WTC11 (cell line): ENCODE results near the gene GSK3B. TPM values are rescaled to one million over a fixed set of nuclear protein-coding genes. Genes with fewer than 3 reads are reported as not detected.

Experiments used
- ATAC-seq: fragments of 200-7000 bp; cut with Tn5 transposase; 2 replicates; pipeline ENCODE4 v1.10.0; 2021; ENCODE audit warnings: mild to moderate bottlenecking, moderate library complexity
- CTCF ChIA-PET: fragments of 300-600 bp; sonication (Branson Sonifier 250); formaldehyde crosslinking; loops from one replicate; lab custom pipeline; 2021; ENCODE audit warnings: antibody characterized with exemption; lab: Charles Lee
- POLR2A ChIA-PET: fragments of 350-600 bp; sonication (Branson Sonifier 250); formaldehyde crosslinking; loops from one replicate; lab custom pipeline; 2021; ENCODE audit warnings: antibody characterized with exemption; lab: Charles Lee
- DNase-seq: peaks from one replicate; pipeline ENCODE4 v3.0.0; 2021; ENCODE audit warnings: low spot score
- H3K27ac Mint-ChIP-seq: 2 replicates; pipeline ENCODE4 v1.8.0; 2021; ENCODE audit warnings: mixed read lengths
- H3K27me3 Mint-ChIP-seq: 2 replicates; pipeline ENCODE4 v1.8.0; 2021; ENCODE audit warnings: low read depth, mild to moderate bottlenecking, moderate library complexity, mixed read lengths
- H3K36me3 Mint-ChIP-seq: 2 replicates; pipeline ENCODE4 v1.8.0; 2021; ENCODE audit warnings: mixed read lengths
- H3K4me1 Mint-ChIP-seq: 2 replicates; pipeline ENCODE4 v1.8.0; 2022; ENCODE audit warnings: mixed read lengths
- H3K4me3 Mint-ChIP-seq: 2 replicates; pipeline ENCODE4 v1.8.0; 2021; ENCODE audit warnings: mild to moderate bottlenecking, moderate library complexity, mixed read lengths
- H3K9me3 Mint-ChIP-seq: 2 replicates; pipeline ENCODE4 v1.8.0; 2021; ENCODE audit warnings: mixed read lengths
- ATF1 ChIP-seq: sonication (generic); formaldehyde crosslinking; IDR thresholded peaks from 2 replicates; pipeline ENCODE4 v1.8.1; 2023; ENCODE audit warnings: mild to moderate bottlenecking, moderate library complexity, missing genetic modification reagents
- ATF2 ChIP-seq: sonication (generic); formaldehyde crosslinking; IDR thresholded peaks from 2 replicates; pipeline ENCODE4 v1.8.1; 2022; ENCODE audit warnings: low read depth, missing genetic modification reagents, borderline replicate concordance
- CTCF ChIP-seq: fragments of 200-600 bp; IDR thresholded peaks from 2 replicates; pipeline ENCODE4 v1.8.0; 2022; ENCODE audit warnings: antibody characterized with exemption
- ELF4 ChIP-seq: sonication (generic); formaldehyde crosslinking; IDR thresholded peaks from 2 replicates; pipeline ENCODE4 v1.8.1; 2022; ENCODE audit warnings: low read depth, mild to moderate bottlenecking, moderate library complexity, missing genetic modification reagents
- ESRRA ChIP-seq: sonication (generic); formaldehyde crosslinking; IDR thresholded peaks from 2 replicates; pipeline ENCODE4 v1.8.1; 2022; ENCODE audit warnings: mild to moderate bottlenecking, missing genetic modification reagents, borderline replicate concordance
- ETV6 ChIP-seq: sonication (generic); formaldehyde crosslinking; IDR thresholded peaks from 2 replicates; pipeline ENCODE4 v1.8.1; 2022; ENCODE audit warnings: mild to moderate bottlenecking, missing genetic modification reagents
- MYBL2 ChIP-seq: sonication (generic); formaldehyde crosslinking; IDR thresholded peaks from 2 replicates; pipeline ENCODE4 v1.8.1; 2023; ENCODE audit warnings: mild to moderate bottlenecking, moderate library complexity, missing genetic modification reagents
- PRRX2 ChIP-seq: fragments of 250-450 bp; sonication (Bioruptor Pico); IDR thresholded peaks from 2 replicates; pipeline ENCODE4 v1.8.0; 2021; ENCODE audit warnings: mild to moderate bottlenecking
- SMAD4 ChIP-seq: sonication (generic); formaldehyde crosslinking; IDR thresholded peaks from 2 replicates; pipeline ENCODE4 v1.8.0; 2022; ENCODE audit warnings: mild to moderate bottlenecking, missing genetic modification reagents
- SP1 ChIP-seq: sonication (generic); formaldehyde crosslinking; conservative IDR thresholded peaks from 2 replicates; pipeline ENCODE4 v1.8.1; 2022; ENCODE audit warnings: missing genetic modification reagents
- ZBTB43 ChIP-seq: sonication (generic); formaldehyde crosslinking; IDR thresholded peaks from 2 replicates; pipeline ENCODE4 v1.8.1; 2023; ENCODE audit warnings: mild to moderate bottlenecking, missing genetic modification reagents
- ZNF219 ChIP-seq: sonication (generic); formaldehyde crosslinking; IDR thresholded peaks from 2 replicates; pipeline ENCODE4 v1.8.0; 2023; ENCODE audit warnings: missing genetic modification reagents, mild to moderate bottlenecking, borderline replicate concordance
- ZNF263 ChIP-seq: sonication (generic); formaldehyde crosslinking; IDR thresholded peaks from 2 replicates; pipeline ENCODE4 v1.8.1; 2022; ENCODE audit warnings: low read depth, mild to moderate bottlenecking, moderate library complexity, missing genetic modification reagents
- ZNF532 ChIP-seq: fragments of 250-450 bp; sonication (Bioruptor Pico); IDR thresholded peaks from 2 replicates; pipeline ENCODE4 v1.9.0; 2021; ENCODE audit warnings: mild to moderate bottlenecking, borderline replicate concordance
- ZNF671 ChIP-seq: fragments of 250-450 bp; sonication (Bioruptor Pico); IDR thresholded peaks from 2 replicates; pipeline ENCODE4 v1.8.0; 2021; ENCODE audit warnings: mild to moderate bottlenecking
- total RNA-seq: library from RNA; stranded (reverse); gene quantifications from 3 replicates; pipeline ENCODE4 v1.2.3, GENCODE V29; 2021
- TF ChIP-seq, protein P1 (sequence below): fragments of 250-450 bp; sonication (Bioruptor Pico); IDR thresholded peaks from 2 replicates; pipeline ENCODE4 v2.1.2; 2022; ENCODE audit warnings: mild to moderate bottlenecking, moderate library complexity
- TF ChIP-seq, protein P2 (sequence below): sonication (generic); formaldehyde crosslinking; IDR thresholded peaks from 2 replicates; pipeline ENCODE4 v1.8.1; 2022; ENCODE audit warnings: missing genetic modification reagents, borderline replicate concordance

GSK3B gene
- total RNA-seq, 1 experiment from 2014 or later, result 48.9 TPM

DNA sequence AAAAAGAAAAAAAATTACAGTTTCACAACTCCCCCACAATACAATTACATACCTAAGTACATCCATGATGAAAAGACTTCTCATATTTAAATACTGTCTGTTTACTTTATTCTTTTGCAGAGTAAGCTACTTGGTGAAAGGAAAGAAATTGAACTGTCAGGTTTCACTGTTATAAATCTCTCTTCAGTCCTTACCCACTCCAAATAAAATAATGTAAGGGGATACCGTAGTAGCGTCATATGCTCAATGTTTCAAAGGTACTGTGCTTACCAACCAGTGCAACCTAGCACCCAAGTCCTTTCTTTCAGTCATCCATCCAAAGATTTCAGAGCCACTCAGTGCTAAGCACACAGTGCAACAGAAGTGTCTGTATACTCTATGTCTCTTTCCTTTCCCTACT lies 13.4 kb downstream of the GSK3B start:
- Mint-ChIP-seq H3K4me1 (peaks cover 15% of the 10 kb centered on the region), H3K4me3 (no peak overlapping the region), H3K27ac (peak overlapping the region; percentile 28; the same call in 1 of the 2 replicates), H3K9me3 (no peaks in the 10 kb centered on the region), H3K36me3 (peaks cover 7% of the 10 kb centered on the region; the same call in 1 of the 2 replicates), H3K27me3 (no peaks in the 10 kb centered on the region)
- ATAC-seq (no peak), DNase-seq (no peak)
- POLR2A ChIA-PET, result interaction anchor here (0.7 kb wide), 1 partner anchor 243 kb away, joined by 3 read pairs; no protein-coding TSS in a partner anchor
- CTCF ChIA-PET, result no interaction called here
- TF ChIP-seq ZNF263 (CRISPR knock-in tag) (no peak), ZNF532 (CRISPR knock-in tag) (no peak), ATF1 (CRISPR knock-in tag) (no peak)

DNA sequence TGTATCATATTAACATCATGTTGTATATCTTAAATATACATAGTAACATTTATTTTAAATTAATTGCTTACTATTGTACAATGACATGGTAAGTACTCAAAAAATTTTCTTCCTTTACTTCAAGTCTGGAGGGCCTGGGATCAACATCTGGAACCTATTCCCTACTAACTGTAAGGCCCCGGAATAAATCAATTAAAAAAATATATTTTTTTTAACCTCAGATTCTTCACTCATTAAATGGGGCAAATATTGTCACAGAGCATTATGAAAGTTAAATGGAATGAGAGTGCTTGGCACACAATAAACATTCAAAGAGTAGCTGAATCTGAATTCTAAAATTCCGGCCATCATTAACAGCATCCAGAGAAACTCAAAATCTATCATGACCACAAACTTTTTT lies 16.5 kb downstream of the GSK3B start:
- ChIA-PET POLR2A (interaction anchor here (0.9 to 1.1 kb wide), 2 partner anchors 16 to 18 kb away, joined by 3 read pairs; no protein-coding TSS in a partner anchor), CTCF (no interaction called here)
- Mint-ChIP-seq H3K27me3 (no peaks in the 10 kb centered on the region), H3K36me3 (peaks cover 20% of the 10 kb centered on the region), H3K9me3 (no peaks in the 10 kb centered on the region), H3K27ac (no peak overlapping the region), H3K4me1 (peaks cover 15% of the 10 kb centered on the region), H3K4me3 (no peak overlapping the region)
- ATAC-seq (no peak), DNase-seq (no peak)
- TF ChIP-seq ELF4 (CRISPR knock-in tag) (no peak), MYBL2 (no peak), ZNF532 (CRISPR knock-in tag) (no peak), PRRX2 (CRISPR knock-in tag) (no peak), SMAD4 (no peak), ZNF219 (no peak), ZNF671 (no peak), ESRRA (CRISPR knock-in tag) (no peak), CTCF (no peak), ATF2 (CRISPR knock-in tag) (no peak), ZBTB43 (no peak), SP1 (CRISPR knock-in tag) (no peak), ETV6 (no peak)
- TF ChIP-seq, protein P1, sequence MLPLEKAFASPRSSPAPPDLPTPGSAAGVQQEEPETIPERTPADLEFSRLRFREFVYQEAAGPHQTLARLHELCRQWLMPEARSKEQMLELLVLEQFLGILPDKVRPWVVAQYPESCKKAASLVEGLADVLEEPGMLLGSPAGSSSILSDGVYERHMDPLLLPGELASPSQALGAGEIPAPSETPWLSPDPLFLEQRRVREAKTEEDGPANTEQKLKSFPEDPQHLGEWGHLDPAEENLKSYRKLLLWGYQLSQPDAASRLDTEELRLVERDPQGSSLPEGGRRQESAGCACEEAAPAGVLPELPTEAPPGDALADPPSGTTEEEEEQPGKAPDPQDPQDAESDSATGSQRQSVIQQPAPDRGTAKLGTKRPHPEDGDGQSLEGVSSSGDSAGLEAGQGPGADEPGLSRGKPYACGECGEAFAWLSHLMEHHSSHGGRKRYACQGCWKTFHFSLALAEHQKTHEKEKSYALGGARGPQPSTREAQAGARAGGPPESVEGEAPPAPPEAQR, result no peak
- TF ChIP-seq, protein P2, sequence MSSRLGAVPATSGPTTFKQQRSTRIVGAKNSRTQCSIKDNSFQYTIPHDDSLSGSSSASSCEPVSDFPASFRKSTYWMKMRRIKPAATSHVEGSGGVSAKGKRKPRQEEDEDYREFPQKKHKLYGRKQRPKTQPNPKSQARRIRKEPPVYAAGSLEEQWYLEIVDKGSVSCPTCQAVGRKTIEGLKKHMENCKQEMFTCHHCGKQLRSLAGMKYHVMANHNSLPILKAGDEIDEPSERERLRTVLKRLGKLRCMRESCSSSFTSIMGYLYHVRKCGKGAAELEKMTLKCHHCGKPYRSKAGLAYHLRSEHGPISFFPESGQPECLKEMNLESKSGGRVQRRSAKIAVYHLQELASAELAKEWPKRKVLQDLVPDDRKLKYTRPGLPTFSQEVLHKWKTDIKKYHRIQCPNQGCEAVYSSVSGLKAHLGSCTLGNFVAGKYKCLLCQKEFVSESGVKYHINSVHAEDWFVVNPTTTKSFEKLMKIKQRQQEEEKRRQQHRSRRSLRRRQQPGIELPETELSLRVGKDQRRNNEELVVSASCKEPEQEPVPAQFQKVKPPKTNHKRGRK (CRISPR knock-in tag), result no peak
